ENCODE results near the gene TSSC4. TPM values are rescaled to one million over a fixed set of nuclear protein-coding genes. Genes with fewer than 3 reads are reported as not detected.

The TSSC4 gene
- total RNA-seq, 1 experiment from 2014 or later = 51.6 TPM

GRCh38 chr11:2417856-2418692 lies 17.5 kb downstream of the TSSC4 start:
- DNase-seq (ENCODE audit: low read depth) = no peak

DNA sequence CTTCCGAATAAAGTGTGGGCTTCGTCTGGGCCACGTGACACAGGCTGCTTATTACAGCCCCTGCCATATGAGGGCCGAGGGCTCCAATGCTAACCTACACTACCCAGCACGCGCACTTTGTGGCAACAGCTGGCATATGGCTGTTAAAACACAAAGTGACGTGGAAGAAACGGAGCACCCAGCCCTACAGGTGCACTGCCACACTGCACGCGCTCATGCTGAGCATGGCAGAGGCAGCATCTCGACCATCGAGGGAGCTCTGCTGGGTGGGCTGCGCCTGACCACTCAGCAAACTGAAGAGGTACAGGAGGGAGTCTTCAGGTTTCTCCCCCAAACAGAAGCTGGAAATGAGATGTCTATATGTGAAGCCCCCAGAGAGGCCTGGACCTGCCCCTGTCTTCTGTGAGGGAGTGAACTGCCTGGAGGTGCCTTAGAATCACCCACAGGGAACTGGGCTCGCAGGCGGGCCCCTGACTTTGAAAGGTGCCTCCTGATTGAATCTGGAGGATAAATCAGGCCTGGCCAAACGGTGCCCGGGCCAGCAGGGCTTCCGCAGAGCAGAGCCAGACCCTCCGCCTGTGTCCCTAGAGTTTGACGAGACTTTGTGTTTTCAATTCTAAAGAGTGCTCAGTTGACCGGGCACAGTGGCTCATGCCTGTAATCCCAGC lies 18.3 kb downstream of the TSSC4 start:
- no peak for DNase-seq (ENCODE audit: low read depth)

DNA sequence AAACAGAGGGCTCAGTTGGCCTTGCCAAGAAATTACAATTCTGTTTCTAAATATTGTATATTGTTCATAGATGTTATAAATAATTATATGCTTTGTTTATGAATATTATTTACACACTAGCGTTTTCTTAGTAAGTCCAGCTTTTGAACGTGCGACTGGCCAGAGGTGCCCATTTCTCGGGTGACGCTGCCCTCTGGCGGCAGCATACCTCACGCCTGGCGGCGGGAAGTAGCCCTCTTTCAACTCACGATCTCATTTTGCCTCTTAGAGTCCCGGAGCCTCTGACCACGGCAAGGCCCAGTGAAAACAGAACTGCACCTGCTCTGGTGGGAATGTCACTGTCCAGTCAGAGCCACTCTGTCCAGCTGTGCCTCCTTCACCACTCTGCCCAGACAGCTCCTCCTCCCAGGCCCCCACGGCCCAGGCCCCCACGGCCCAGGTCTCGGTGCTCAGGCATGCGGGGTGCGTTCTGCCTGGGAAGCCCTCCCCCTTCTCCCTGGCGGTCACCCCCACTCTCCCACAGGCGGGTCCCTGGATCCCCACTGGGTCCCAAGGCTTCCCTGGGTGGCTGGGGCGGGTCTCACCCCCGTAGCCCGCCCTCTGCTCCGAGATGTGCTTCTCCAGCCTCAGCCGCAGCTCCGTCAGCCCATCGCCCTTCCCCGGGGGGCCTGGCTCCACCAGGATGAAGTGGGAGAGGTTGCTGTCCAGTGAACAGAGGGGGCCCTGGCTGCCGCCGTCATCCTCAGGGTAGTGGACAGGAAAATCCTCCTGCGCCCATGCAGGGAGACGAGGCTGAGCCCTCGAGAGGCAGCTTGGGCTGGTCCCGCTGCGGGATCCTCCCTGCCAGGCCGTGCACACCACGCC lies 19.3 kb downstream of the TSSC4 start:
- DNase-seq (ENCODE audit: low read depth) = peak; percentile 59

DNA sequence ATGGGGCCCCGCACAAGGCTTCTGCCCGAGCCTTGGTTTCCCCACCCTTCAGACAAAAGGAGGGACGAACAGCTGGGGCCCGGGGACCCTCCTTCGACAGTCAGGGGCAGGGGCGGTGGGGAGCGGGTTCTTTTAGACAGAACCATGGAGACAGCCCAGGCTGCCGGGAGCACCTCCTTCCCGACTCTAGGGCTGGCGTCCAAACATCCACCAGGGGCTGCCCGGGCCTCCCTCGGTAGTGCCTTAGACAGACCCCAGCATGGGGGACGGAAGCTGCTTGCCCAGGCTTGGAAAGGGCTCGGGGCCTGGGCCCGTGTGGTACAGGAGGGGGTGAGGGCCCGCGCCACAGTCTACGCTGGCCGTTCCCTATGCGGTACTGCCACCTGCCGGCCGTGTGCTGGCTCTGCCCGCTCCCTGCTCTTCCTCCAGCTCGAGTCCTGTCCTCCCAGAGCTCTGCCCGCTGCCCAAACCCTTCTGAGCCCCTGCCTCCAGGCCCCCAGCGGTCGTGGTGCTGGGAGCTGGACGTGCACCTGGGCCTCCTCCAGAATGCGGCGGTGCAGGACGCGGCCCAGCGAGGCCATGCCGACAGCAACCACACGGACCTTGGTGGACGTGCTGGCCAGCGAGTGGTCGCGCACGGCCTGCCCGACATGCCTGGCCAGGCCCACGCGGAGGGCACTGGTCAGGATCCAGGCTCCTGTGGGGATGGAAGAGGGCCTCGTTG lies 20.1 kb downstream of the TSSC4 start:
- peak; percentile 43 for DNase-seq (ENCODE audit: low read depth)

GRCh38 chr11:2421226-2421994 lies 20.9 kb downstream of the TSSC4 start:
- no peak for DNase-seq (ENCODE audit: low read depth)

- no peak for DNase-seq (ENCODE audit: low read depth)
Observed at GRCh38 chr11:2421996-2422395, 21.4 kb downstream of the TSSC4 start.

GRCh38 chr11:2422461-2423156 lies 22.1 kb downstream of the TSSC4 start:
- DNase-seq (ENCODE audit: low read depth) = no peak

GRCh38 chr11:2423157-2424025 lies 22.8 kb downstream of the TSSC4 start:
- no peak for DNase-seq (ENCODE audit: low read depth)

DNA sequence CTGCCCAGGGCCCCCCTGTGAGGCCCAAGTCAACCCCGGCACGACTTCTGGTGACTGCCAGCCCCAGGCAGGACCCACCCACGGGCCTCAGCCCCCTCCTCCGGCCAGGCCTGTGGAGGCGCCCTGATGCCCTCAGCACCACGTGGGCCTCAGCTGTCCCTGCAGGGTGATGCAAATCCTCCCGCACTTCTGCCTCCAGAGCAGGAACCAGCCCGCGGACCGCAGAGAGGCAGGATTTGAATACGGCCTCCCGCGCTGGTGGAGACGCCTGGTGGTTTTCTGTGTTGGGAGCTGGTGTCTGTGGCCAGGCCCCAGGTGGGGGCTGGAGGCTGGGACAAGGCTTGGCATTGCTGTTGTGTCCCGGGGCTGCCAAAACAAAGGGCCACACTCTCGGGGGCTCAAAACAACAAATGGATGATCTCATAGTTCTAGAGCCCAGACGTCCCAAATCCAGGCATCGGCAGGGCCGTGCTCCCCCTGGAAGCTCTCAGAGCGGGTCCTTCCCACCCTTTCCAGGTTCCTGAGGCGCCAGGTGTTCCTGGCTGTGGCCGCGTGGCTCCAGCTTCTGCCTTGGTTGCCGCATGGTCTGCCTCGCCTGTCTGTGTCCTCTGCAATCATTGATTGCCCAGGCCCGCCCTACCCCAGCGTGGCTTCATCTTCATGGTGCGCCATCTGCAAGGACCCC lies 24.4 kb downstream of the TSSC4 start:
- no peak for DNase-seq (ENCODE audit: low read depth)

DNA sequence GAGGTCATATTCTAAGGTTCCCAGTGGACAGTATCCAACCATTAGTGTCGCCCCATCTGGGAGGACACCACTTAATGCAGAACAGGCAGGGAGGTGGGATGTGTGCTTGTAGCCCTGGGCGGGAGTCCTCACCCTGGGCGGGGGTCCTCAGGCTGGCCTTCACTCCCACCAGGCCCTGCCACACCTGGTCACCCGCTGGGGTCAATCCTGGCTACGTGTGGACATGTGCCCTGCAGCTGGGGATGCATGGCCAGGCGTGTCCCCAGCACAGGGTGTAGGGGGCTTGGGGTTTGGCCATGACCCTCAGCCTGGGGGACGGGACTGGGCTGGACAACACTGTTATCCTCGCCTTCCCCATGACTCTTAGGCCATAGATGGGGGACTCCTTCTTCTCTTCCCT lies 25.0 kb downstream of the TSSC4 start:
- DNase-seq (ENCODE audit: low read depth) = no peak

DNA sequence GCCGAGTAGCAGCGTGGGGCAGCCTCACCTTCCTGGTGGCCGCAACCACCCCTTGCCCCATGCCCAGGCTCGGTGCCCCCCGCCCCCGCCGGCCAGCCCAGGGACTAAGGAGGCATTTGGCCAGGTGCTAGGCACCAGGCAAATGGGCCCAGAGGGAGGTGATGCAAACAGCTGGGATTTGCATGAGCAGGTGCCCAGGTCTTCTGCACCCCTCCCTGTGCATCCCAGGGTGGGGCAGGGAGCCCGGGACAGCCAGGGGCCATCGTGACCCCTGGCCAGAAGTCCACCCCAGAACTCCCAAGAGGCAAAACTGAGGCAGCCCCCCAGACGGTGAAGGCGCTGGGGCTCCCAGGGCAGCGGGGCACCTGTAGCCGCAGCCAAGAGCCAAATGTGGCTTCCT lies 25.7 kb downstream of the TSSC4 start:
- no peak for DNase-seq (ENCODE audit: low read depth)

- no peak for DNase-seq (ENCODE audit: low read depth)
Observed at GRCh38 chr11:2426826-2427521, 26.4 kb downstream of the TSSC4 start.

- DNase-seq (ENCODE audit: low read depth) = no peak
Observed at GRCh38 chr11:2427721-2428321, 27.3 kb downstream of the TSSC4 start.

DNA sequence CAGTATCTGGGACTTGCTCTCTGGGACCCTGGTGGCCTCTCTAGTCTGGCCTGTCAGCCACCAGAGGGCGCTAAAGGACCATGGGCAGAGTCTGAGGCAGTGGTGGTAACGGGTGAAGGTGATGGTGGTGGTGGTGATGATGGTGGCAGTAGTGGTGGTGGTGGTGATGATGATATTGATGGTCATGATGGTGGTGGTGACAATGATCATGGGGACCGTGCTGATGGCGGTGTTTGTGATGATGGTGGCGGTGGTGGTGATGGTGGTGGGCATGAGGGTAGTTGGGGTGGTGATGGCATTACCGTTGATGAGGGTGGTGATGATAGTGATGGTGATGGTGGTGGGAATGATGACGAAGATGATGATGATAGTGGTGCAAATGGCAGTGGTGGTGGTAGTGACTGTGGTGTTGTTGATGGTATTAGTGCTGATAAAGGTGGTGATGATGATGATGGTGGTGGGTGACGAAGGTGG lies 27.8 kb downstream of the TSSC4 start:
- DNase-seq (ENCODE audit: low read depth) = peak; percentile 19

DNA sequence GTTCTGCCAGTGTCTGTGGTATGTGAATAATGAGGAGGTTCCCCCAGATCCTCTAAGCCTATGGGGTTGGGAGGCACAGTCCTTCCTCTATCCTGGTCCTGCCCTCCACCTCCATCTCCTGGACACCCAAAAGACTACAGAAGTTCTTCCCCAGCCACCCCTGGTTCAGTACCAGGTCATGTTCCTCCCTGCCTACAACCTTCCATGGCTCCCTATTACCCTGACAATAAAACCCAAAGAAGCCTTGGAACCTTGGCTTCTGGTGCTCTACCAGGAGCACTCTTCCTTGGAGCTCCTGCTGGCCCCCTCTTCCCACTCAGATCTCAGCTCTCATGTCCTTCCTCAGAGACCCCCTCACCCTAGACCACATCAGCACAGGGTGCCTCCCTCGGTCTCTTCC lies 30.8 kb downstream of the TSSC4 start:
- no peak for DNase-seq (ENCODE audit: low read depth)

GRCh38 chr11:2432171-2432621 lies 31.6 kb downstream of the TSSC4 start:
- no peak for DNase-seq (ENCODE audit: low read depth)

GRCh38 chr11:2432628-2433071 lies 32.1 kb downstream of the TSSC4 start:
- DNase-seq (ENCODE audit: low read depth) = no peak

All from LHCN-M2 (cell line).